Measurements from ENCODE around the gene MRPS22.
"Not testable (repeated sequence)": the region's sequence is repeated elsewhere in the genome, so short reads cannot be mapped to it uniquely, and the experiment has no call there.

Gene MRPS22

GRCh38 chr3:139361276-139361675 lies 17.5 kb downstream of the MRPS22 start:
- no peak for DNase-seq (ENCODE audit: low read depth)
- no peak for TF ChIP-seq CTCF (IDR thresholded peaks at IDR 0.05; ENCODE audit: insufficient read depth, low read depth, low read length, missing control alignments)

GRCh38 chr3:139364549-139364948 lies 20.7 kb downstream of the MRPS22 start:
- DNase-seq (ENCODE audit: low read depth) = no peak
- TF ChIP-seq CTCF (IDR thresholded peaks at IDR 0.05; ENCODE audit: insufficient read depth, low read depth, low read length, missing control alignments) = no peak
- no peak overlapping the region for H3K4me3 ChIP-seq (ENCODE audit: low read depth, low read length)

More at GRCh38 chr3:139361276-139361675, 17.5 kb downstream of the MRPS22 start:
- no peak overlapping the region for H3K4me3 ChIP-seq (ENCODE audit: low read depth, low read length)

- H3K4me3 ChIP-seq (ENCODE audit: low read depth, low read length) = no peak overlapping the region
- DNase-seq (ENCODE audit: low read depth) = no peak
- TF ChIP-seq CTCF (IDR thresholded peaks at IDR 0.05; ENCODE audit: insufficient read depth, low read depth, low read length, missing control alignments) = no peak
These were observed 30.3 kb downstream of the MRPS22 start for GRCh38 chr3:139374099-139374498.

- DNase-seq (ENCODE audit: low read depth) = no peak
- H3K4me3 ChIP-seq (ENCODE audit: low read depth, low read length) = no peak overlapping the region
- no peak for TF ChIP-seq CTCF (IDR thresholded peaks at IDR 0.05; ENCODE audit: insufficient read depth, low read depth, low read length, missing control alignments)
These were observed 33.6 kb downstream of the MRPS22 start for GRCh38 chr3:139377378-139377777.

- H3K4me3 ChIP-seq (ENCODE audit: low read depth, low read length) = no peak overlapping the region
- TF ChIP-seq CTCF (IDR thresholded peaks at IDR 0.05; ENCODE audit: insufficient read depth, low read depth, low read length, missing control alignments) = no peak
- DNase-seq (ENCODE audit: low read depth) = no peak
These were observed 34.9 kb downstream of the MRPS22 start for GRCh38 chr3:139378587-139379241.

GRCh38 chr3:139380575-139380974 lies 36.8 kb downstream of the MRPS22 start:
- TF ChIP-seq CTCF (IDR thresholded peaks at IDR 0.05; ENCODE audit: insufficient read depth, low read depth, low read length, missing control alignments) = no peak
- no peak for DNase-seq (ENCODE audit: low read depth)
- no peak overlapping the region for H3K4me3 ChIP-seq (ENCODE audit: low read depth, low read length)

- H3K4me3 ChIP-seq (ENCODE audit: low read depth, low read length); DNase-seq (ENCODE audit: low read depth): not testable (repeated sequence)
These were observed 38.5 kb downstream of the MRPS22 start for GRCh38 chr3:139382291-139382690.

All from GM12865 (cell line).